ENCODE results near the gene AKR1E2.

Gene AKR1E2

DNA sequence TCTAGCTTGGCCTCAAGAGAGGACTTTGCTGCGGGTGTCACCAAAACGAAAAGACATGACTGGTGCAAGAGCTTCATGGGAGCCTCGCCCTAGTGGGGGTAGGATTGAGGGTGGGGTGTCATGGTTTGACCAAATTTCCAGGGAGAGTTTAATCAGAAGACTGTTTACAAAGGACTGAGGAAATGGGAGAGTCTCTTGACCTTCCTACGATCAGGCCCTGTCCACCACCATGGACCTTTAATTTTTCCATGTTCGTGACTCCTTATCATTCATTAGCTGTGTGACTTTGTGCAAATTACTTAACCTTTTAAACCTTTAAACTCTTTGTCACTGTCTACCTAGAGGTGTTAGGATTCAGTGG, 23.0 kb downstream of the AKR1E2 start:
- no peaks in the 10 kb centered on the region for H3K9me2 ChIP-seq (replicated peaks; ENCODE audit: control insufficient read depth, low read length)
- peak overlapping the region; percentile 59 for H3K4me2 ChIP-seq (ENCODE audit: low read length)
- no peaks in the 10 kb centered on the region for H3K79me2 ChIP-seq (ENCODE audit: control insufficient read depth, low read length)
- no peaks in the 10 kb centered on the region for H3K36me3 ChIP-seq (ENCODE audit: control insufficient read depth, low read length)
- no peak for TF ChIP-seq EZH2phosphoT487 (IDR thresholded peaks at IDR 0.05; ENCODE audit: borderline replicate concordance, low read length)
- TF ChIP-seq, protein P1, sequence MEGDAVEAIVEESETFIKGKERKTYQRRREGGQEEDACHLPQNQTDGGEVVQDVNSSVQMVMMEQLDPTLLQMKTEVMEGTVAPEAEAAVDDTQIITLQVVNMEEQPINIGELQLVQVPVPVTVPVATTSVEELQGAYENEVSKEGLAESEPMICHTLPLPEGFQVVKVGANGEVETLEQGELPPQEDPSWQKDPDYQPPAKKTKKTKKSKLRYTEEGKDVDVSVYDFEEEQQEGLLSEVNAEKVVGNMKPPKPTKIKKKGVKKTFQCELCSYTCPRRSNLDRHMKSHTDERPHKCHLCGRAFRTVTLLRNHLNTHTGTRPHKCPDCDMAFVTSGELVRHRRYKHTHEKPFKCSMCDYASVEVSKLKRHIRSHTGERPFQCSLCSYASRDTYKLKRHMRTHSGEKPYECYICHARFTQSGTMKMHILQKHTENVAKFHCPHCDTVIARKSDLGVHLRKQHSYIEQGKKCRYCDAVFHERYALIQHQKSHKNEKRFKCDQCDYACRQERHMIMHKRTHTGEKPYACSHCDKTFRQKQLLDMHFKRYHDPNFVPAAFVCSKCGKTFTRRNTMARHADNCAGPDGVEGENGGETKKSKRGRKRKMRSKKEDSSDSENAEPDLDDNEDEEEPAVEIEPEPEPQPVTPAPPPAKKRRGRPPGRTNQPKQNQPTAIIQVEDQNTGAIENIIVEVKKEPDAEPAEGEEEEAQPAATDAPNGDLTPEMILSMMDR (IDR thresholded peaks at IDR 0.05; ENCODE audit: low read depth, low read length, poor library complexity, severe bottlenecking): no peak
- peaks cover 9% of the 10 kb centered on the region for H3K4me1 ChIP-seq (ENCODE audit: control insufficient read depth, low read length)
- peaks cover 3% of the 10 kb centered on the region; the same call in 1 of the 2 replicates for H3K27me3 ChIP-seq (ENCODE audit: control insufficient read depth, low read length)
- H3K27ac ChIP-seq (ENCODE audit: low read depth, low read length): no peak overlapping the region
- no peaks in the 10 kb centered on the region for H3F3A ChIP-seq (ENCODE audit: control insufficient read depth, insufficient read depth)
- H4K20me1 ChIP-seq (ENCODE audit: control insufficient read depth, insufficient read depth, low read depth, low read length): no peaks in the 10 kb centered on the region
- H3K4me3 ChIP-seq (ENCODE audit: low read length): no peak overlapping the region
- H3K9me3 ChIP-seq (ENCODE audit: control insufficient read depth, insufficient read depth, low read length): no peaks in the 10 kb centered on the region

DNA sequence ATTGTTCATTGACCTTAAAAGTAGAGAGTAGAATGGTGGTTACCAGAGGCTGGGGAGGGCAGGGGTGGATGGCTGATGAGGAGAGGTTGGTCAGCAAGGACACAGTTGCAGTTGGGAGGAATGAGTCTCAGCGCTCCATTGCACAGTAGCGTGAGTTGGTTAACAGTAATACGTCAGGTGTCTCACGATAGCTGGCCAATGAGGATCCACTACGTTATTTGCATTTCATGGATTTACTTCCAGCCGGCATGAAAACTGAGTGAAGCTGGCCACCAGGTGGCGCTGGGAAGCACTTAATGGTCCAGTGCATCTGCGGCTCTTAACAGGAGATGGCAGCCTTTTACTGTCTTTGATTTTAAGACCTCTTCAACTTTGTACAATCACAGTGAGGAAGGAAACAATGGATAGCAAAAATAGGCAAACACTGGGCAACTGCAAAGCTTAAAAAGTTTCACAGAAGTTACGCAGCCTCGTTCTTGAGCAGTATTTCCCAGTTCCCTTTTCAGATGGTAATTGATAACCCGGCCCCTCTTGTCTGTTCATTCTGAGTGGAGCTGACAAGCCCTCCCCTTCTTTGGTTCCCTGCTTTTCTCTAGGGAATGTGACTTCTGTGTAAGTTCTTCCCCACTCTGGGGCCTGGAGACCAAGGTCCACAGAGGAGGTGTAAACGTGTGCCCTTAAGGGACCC, 23.7 kb downstream of the AKR1E2 start:
- Histone ChIP-seq H3K4me1 (ENCODE audit: control insufficient read depth, low read length) (peaks cover 9% of the 10 kb centered on the region), H3K4me3 (ENCODE audit: low read length) (peak overlapping the region; percentile 34), H3K4me2 (ENCODE audit: low read length) (peak overlapping the region; percentile 59), H3K9me2 (replicated peaks; ENCODE audit: control insufficient read depth, low read length) (no peaks in the 10 kb centered on the region), H3K27ac (ENCODE audit: low read depth, low read length) (no peak overlapping the region), H3K36me3 (ENCODE audit: control insufficient read depth, low read length) (no peaks in the 10 kb centered on the region), H4K20me1 (ENCODE audit: control insufficient read depth, insufficient read depth, low read depth, low read length) (no peaks in the 10 kb centered on the region), H3F3A (ENCODE audit: control insufficient read depth, insufficient read depth) (no peaks in the 10 kb centered on the region), H3K9me3 (ENCODE audit: control insufficient read depth, insufficient read depth, low read length) (no peaks in the 10 kb centered on the region), H3K79me2 (ENCODE audit: control insufficient read depth, low read length) (no peaks in the 10 kb centered on the region), H3K27me3 (ENCODE audit: control insufficient read depth, low read length) (peaks cover 3% of the 10 kb centered on the region; the same call in 1 of the 2 replicates)
- TF ChIP-seq, protein P1 (IDR thresholded peaks at IDR 0.05; ENCODE audit: low read depth, low read length, poor library complexity, severe bottlenecking): peak; percentile 99
- no peak for TF ChIP-seq EZH2phosphoT487 (IDR thresholded peaks at IDR 0.05; ENCODE audit: borderline replicate concordance, low read length)

DNA sequence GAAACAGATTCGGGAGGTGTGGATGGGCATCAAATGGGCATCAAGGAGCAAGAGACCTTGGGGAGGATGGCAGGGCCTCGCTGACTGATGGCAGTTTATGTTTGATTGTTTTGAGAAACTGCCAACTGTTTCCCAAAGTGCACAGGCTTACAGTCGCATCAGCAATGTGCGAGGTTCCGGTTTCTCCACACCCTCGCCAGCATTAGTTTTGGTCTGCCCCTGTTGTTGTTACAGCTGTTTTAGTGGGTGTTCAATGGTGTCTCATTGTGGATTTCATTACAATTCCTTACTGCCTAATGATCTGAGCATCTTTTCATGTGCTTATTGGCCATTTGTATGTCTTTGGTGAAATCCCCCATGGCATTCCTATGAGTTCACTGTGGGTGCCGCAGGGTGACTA, 24.4 kb downstream of the AKR1E2 start:
- H3K27me3 ChIP-seq (ENCODE audit: control insufficient read depth, low read length): peaks cover 3% of the 10 kb centered on the region; the same call in 1 of the 2 replicates
- no peak overlapping the region for H3K4me2 ChIP-seq (ENCODE audit: low read length)
- H3K4me1 ChIP-seq (ENCODE audit: control insufficient read depth, low read length): peaks cover 9% of the 10 kb centered on the region
- H3K9me3 ChIP-seq (ENCODE audit: control insufficient read depth, insufficient read depth, low read length): no peaks in the 10 kb centered on the region
- no peaks in the 10 kb centered on the region for H3K9me2 ChIP-seq (replicated peaks; ENCODE audit: control insufficient read depth, low read length)
- no peak overlapping the region for H3K27ac ChIP-seq (ENCODE audit: low read depth, low read length)
- TF ChIP-seq, protein P1 (IDR thresholded peaks at IDR 0.05; ENCODE audit: low read depth, low read length, poor library complexity, severe bottlenecking): no peak
- TF ChIP-seq EZH2phosphoT487 (IDR thresholded peaks at IDR 0.05; ENCODE audit: borderline replicate concordance, low read length): no peak
- no peak overlapping the region for H3K4me3 ChIP-seq (ENCODE audit: low read length)
- no peaks in the 10 kb centered on the region for H3F3A ChIP-seq (ENCODE audit: control insufficient read depth, insufficient read depth)
- no peaks in the 10 kb centered on the region for H3K36me3 ChIP-seq (ENCODE audit: control insufficient read depth, low read length)
- no peaks in the 10 kb centered on the region for H4K20me1 ChIP-seq (ENCODE audit: control insufficient read depth, insufficient read depth, low read depth, low read length)
- no peaks in the 10 kb centered on the region for H3K79me2 ChIP-seq (ENCODE audit: control insufficient read depth, low read length)
